Small intestine (tissue), 7 donors: Measurements from ENCODE around the gene MLYCD. TPM values are rescaled to one million over a fixed set of nuclear protein-coding genes. Genes with fewer than 3 reads are reported as not detected.
A peak's percentile ranks its signal among the peaks of the same experiment; 100 is the strongest.

Source experiments
- DNase-seq, 2 donors: peaks; one replicate each; pipeline versions ENCODE4 v3.0.0 to v3.0.0-alpha.2; 2013
- FAIRE-seq: peaks from 2 replicates; lab custom pipeline; 2012; peaks lifted over from hg19 to GRCh38; lab: Jason Lieb, UNC
- H3K27ac ChIP-seq, 3 donors: one replicate each; pipeline ENCODE4 v1.5.1; 2013; ENCODE audit warnings: low read length in 2 of 3, mild to moderate bottlenecking in 2 of 3, control low read depth in 1 of 3, inconsistent platforms in 1 of 3, low read depth in 1 of 3, moderate library complexity in 1 of 3
- H3K27me3 ChIP-seq, 3 donors: one replicate each; pipeline ENCODE4 v1.6.1; 2013; ENCODE audit warnings: low read length in 3 of 3, inconsistent platforms in 1 of 3; ENCODE audit not compliant: control insufficient read depth in 3 of 3, insufficient read depth in 3 of 3
- H3K36me3 ChIP-seq, 3 donors: one replicate each; pipeline ENCODE4 v1.6.1; 2013; ENCODE audit warnings: low read length in 3 of 3, inconsistent platforms in 1 of 3, low read depth in 1 of 3, mild to moderate bottlenecking in 1 of 3, moderate library complexity in 1 of 3; ENCODE audit not compliant: control insufficient read depth in 3 of 3, insufficient read depth in 2 of 3
- H3K4me1 ChIP-seq, 3 donors: one replicate each; pipeline ENCODE4 v1.6.1; 2013; ENCODE audit warnings: low read length in 2 of 3, inconsistent platforms in 1 of 3, low read depth in 1 of 3, mild to moderate bottlenecking in 1 of 3, moderate library complexity in 1 of 3; ENCODE audit not compliant: control insufficient read depth in 3 of 3, insufficient read depth in 2 of 3
- H3K4me3 ChIP-seq, 3 donors: one replicate each; pipeline ENCODE4 v1.5.1; 2013; ENCODE audit warnings: low read length in 3 of 3, control low read depth in 1 of 3, inconsistent platforms in 1 of 3, low read depth in 1 of 3, mild to moderate bottlenecking in 1 of 3, moderate library complexity in 1 of 3
- H3K9me3 ChIP-seq, 2 donors: one replicate each; pipeline ENCODE4 v1.6.1; 2013; ENCODE audit warnings: low read depth in 1 of 2, low read length in 1 of 2; ENCODE audit not compliant: control insufficient read depth in 2 of 2, insufficient read depth in 1 of 2
- WGBS, 3 donors: extraction: QIAGEN DNeasy Blood & Tissue Kit; methylation state at CpG; one replicate each; pipeline ENCODE4 v1.1.7; 2013; 5-methylcytosine and 5-hydroxymethylcytosine counted together
- polyA plus RNA-seq, 4 donors: library from polyadenylated mRNA; stranded (reverse) in 3 of 4; unstranded in 1 of 4; fragments of 200-250 nt in 3 of 4; fragments of 120-200 nt in 1 of 4; gene quantifications; one replicate each; pipeline versions ENCODE4 v1.2.1 to v1.2.3, GENCODE V29; 2013
- donor health status: healthy with polysubstance abuse.
- donor health status: control.
- donor health status: control.
- donor health status: Bipolar disorder and iron deficiency.
- donor health status: healthy.

The MLYCD gene
- polyA plus RNA-seq, 4 donors = 2.2 to 5.3 (median 3.4) TPM

- Histone ChIP-seq H3K36me3 (peaks cover 0 to 7% (median 2%) of the 10 kb centered on the region in 3 donors), H3K9me3 (no peaks in the 10 kb centered on the region), H3K4me1 (peaks cover 1 to 12% (median 5%) of the 10 kb centered on the region in 3 donors), H3K27me3 (no peaks in the 10 kb centered on the region), H3K4me3 (peak overlapping the region in 2 of 3 donors; percentile 47 to 94), H3K27ac (peak overlapping the region in 2 of 3 donors; percentile 90 to 97)
- no peak for FAIRE-seq
- 38 to 57% (median 40%) methylated on average over 3 of the region's 3 CpGs for WGBS, 3 donors
- peak; percentile 16 to 19 for DNase-seq
Measured at GRCh38 chr16:83899978-83900377, 1.1 kb downstream of the MLYCD start.

GRCh38 chr16:83900571-83900970 lies 1.7 kb downstream of the MLYCD start:
- DNase-seq = no peak
- Histone ChIP-seq H3K9me3 (no peaks in the 10 kb centered on the region), H3K36me3 (peaks cover 0 to 10% (median 2%) of the 10 kb centered on the region in 3 donors), H3K4me1 (peaks cover 1 to 12% (median 5%) of the 10 kb centered on the region in 3 donors), H3K27ac (no peak overlapping the region), H3K27me3 (no peaks in the 10 kb centered on the region), H3K4me3 (no peak overlapping the region)
- no peak for FAIRE-seq
- WGBS, 3 donors = 75 to 81% (median 78%) methylated on average over 9 of the region's 9 CpGs

GRCh38 chr16:83901101-83901500 lies 2.2 kb downstream of the MLYCD start:
- FAIRE-seq = no peak
- Histone ChIP-seq H3K4me3 (no peak overlapping the region), H3K36me3 (peaks cover 0 to 12% (median 2%) of the 10 kb centered on the region in 3 donors), H3K9me3 (no peaks in the 10 kb centered on the region), H3K27ac (no peak overlapping the region), H3K27me3 (no peaks in the 10 kb centered on the region), H3K4me1 (peaks cover 1 to 12% (median 5%) of the 10 kb centered on the region in 3 donors)
- DNase-seq = no peak
- WGBS, 3 donors = 92 to 95% (median 93%) methylated on average over 3 of the region's 3 CpGs

- H3K27me3 ChIP-seq = no peaks in the 10 kb centered on the region
- WGBS, 3 donors = 65 to 75% (median 71%) methylated on average over 10 of the region's 10 CpGs
- no peak overlapping the region for H3K4me3 ChIP-seq
- H3K36me3 ChIP-seq = peaks cover 2 to 25% (median 6%) of the 10 kb centered on the region in 3 donors
- DNase-seq = peak; percentile 19 to 23
- no peaks in the 10 kb centered on the region for H3K9me3 ChIP-seq
- peaks cover 0 to 5% (median 4%) of the 10 kb centered on the region in 3 donors for H3K4me1 ChIP-seq
- no peak for FAIRE-seq
- H3K27ac ChIP-seq = no peak overlapping the region
Measured at GRCh38 chr16:83903751-83904150, 4.8 kb downstream of the MLYCD start.

- H3K27me3 ChIP-seq = no peaks in the 10 kb centered on the region
- peaks cover 5 to 42% (median 11%) of the 10 kb centered on the region in 3 donors for H3K36me3 ChIP-seq
- H3K4me1 ChIP-seq = no peaks in the 10 kb centered on the region
- WGBS, 3 donors = 80 to 94% (median 85%) methylated on average over 8 of the region's 8 CpGs
- H3K27ac ChIP-seq = no peak overlapping the region
- no peak for DNase-seq
- no peaks in the 10 kb centered on the region for H3K9me3 ChIP-seq
- H3K4me3 ChIP-seq = no peak overlapping the region
- no peak for FAIRE-seq
Measured at GRCh38 chr16:83906683-83907082, 7.8 kb downstream of the MLYCD start.

GRCh38 chr16:83907111-83907510 lies 8.2 kb downstream of the MLYCD start:
- Histone ChIP-seq H3K27me3 (no peaks in the 10 kb centered on the region), H3K4me1 (no peaks in the 10 kb centered on the region), H3K4me3 (no peak overlapping the region), H3K36me3 (peaks cover 9 to 46% (median 13%) of the 10 kb centered on the region in 3 donors), H3K9me3 (no peaks in the 10 kb centered on the region), H3K27ac (no peak overlapping the region)
- FAIRE-seq (no peak), DNase-seq (no peak)
- WGBS, 3 donors = 92 to 96% (median 93%) methylated on average over 8 of the region's 8 CpGs

GRCh38 chr16:83907631-83908250 lies 8.8 kb downstream of the MLYCD start:
- Histone ChIP-seq H3K36me3 (peaks cover 14 to 53% (median 19%) of the 10 kb centered on the region in 3 donors), H3K4me3 (no peak overlapping the region), H3K27me3 (no peaks in the 10 kb centered on the region), H3K27ac (no peak overlapping the region), H3K4me1 (no peaks in the 10 kb centered on the region), H3K9me3 (no peaks in the 10 kb centered on the region)
- DNase-seq = no peak
- 89 to 94% (median 92%) methylated on average over 15 of the region's 15 CpGs for WGBS, 3 donors
- FAIRE-seq = no peak

GRCh38 chr16:83908798-83909197 lies 9.9 kb downstream of the MLYCD start:
- 90 to 98% (median 97%) methylated on average over 2 of the region's 2 CpGs for WGBS, 3 donors
- FAIRE-seq = no peak
- DNase-seq = no peak
- H3K4me1 ChIP-seq = no peaks in the 10 kb centered on the region
- no peak overlapping the region for H3K27ac ChIP-seq
- H3K4me3 ChIP-seq = no peak overlapping the region
- H3K36me3 ChIP-seq = peaks cover 17 to 59% (median 23%) of the 10 kb centered on the region in 3 donors
- H3K9me3 ChIP-seq = no peaks in the 10 kb centered on the region
- no peaks in the 10 kb centered on the region for H3K27me3 ChIP-seq
